ENCODE data around the gene SPDYE2B.
"Not testable (repeated sequence)": the region's sequence is repeated elsewhere in the genome, so short reads cannot be mapped to it uniquely, and the experiment has no call there.

The SPDYE2B gene

DNA sequence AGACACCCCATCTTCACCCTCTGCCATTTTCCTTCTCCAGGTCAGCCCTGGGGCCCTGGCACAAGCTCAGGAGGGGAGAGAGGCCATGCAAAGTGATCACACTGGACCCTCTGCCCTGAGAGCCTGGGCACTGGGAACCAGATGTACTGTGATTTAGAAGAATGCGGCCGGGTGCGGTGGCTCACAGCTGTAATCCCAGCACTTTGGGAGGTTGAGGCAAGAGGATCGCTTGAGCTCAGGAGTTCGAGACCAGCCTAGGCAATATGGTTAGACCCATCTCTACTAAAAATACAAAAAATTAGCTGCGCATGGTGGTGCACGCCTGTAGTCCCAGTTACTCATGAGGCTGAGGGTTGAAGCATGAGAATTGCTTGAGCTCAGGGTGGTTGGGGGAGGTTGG, 2.3 kb upstream of the SPDYE2B start:
- DNase-seq = not testable (repeated sequence)

DNA sequence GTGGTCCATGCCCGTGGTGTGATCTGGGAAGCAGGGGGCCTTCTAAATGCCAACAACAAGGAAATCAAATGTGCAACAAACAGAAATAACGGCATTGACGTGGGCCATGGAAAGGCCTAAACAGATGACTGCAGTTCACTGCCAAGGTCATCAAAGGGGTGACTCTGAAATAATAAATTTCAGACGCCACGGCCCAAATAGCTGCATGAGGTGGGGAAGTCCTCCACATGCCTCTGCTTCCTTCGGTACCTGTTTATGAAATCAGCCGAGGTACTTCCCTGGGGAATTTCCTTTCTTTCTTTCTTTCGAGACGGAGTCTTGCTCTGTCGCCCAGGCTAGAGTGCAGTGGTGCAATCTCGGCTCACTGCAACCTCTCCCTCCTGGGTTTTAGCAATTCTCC, 14.6 kb downstream of the SPDYE2B start:
- DNase-seq = not testable (repeated sequence)

DNA sequence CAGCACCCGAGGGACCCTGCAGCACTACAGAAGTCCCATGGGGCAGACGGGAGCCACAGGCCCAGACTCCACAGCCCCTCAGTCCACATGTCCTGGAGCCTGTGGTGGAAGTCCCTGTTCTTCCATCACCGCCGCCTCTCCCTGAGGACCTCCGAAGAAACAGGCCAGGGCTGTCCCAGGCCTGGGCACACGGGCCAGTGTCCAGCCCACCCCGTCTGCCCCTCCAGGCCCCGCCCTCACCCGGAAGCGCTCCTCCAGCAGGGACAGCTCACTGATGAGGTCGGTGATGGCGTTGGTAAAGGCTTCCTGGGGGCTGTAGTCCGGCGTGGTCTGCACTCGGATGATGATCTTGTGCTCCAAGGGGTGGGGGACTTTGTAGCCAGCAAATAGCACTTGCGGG, 16.7 kb downstream of the SPDYE2B start:
- DNase-seq = not testable (repeated sequence)

DNA sequence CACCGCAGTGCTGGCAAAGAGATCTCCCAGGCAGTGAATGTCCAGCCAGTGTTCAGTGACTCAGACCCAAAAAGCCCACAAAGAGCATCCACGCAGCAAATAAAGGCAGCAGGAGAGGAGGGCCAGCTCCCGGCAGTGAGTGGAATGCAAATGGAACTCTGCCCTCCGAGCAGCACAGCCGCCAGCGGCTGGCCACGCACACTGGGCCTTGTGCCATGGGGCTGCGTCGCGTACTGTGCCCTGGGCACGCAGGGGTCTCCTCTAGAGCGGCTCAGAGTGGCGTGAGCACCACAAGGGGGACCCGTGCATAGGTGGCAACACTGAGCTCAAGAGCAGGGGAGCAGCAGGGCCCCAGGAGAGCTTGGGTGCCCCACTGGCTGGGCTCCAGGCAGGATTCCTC, 17.4 kb downstream of the SPDYE2B start:
- DNase-seq = not testable (repeated sequence)

DNA sequence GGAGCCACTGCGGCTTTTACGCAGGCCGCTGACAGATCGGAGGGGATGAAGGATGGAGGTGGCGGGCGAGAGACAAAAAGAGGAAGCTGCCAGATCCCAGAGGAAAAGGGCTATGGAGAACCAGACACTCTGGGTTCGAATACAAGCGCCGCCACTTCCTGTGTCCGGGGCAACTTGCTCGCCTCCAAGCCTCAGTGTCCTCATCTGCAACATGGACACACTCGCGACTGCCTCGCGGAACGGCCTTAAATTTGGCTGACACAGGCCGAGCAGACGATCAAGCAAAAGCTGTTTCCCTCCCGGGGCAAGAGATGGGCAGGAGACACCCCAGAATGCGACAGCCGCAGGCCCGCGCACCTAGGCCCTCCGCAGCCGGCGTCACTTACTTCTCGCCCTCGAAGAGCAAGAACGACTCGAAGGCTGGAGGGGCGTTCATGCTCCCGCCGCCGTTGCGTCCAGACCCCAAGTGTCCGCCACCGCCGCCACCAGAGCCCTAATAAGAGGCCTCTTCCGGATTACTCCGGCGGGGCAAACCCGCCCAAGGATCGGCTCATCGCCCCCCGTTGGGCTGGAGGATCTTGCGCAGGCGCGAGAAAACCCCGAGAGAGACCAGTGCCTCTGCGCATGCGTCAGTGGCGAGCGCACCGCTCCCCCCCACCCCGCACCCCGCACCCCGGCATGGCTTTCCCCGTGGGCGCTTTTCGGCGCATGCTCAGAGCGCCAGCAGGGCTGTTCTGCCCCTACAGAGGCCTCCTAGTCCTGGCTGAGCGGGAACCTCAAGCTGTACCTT, 21.2 kb downstream of the SPDYE2B start, which contains the start of gene POLR2J2:
Gene POLR2J2, minus strand, starts transcription at position 498 of the 790 bp plus-strand sequence. Its CDS starts 62 bp downstream, at position 436.
- not testable (repeated sequence) for DNase-seq

DNA sequence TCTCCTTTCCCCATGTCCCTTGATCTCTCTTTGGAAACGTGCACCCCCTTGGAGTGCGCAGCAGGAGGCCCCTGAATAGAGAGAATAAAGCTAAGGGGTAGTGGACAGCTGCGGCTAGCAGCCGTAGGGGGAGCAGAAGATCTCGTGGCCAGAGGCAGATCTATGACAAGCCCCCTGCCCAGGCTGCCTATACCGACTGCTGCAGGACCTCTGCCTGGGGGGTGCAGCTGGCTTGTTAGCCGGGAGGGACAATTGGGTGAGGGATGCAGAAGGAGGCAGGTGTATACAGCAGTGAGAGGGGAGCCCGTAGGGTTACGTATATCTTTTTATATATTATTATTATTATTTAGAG, 21.8 kb downstream of the SPDYE2B start:
- not testable (repeated sequence) for DNase-seq

DNA sequence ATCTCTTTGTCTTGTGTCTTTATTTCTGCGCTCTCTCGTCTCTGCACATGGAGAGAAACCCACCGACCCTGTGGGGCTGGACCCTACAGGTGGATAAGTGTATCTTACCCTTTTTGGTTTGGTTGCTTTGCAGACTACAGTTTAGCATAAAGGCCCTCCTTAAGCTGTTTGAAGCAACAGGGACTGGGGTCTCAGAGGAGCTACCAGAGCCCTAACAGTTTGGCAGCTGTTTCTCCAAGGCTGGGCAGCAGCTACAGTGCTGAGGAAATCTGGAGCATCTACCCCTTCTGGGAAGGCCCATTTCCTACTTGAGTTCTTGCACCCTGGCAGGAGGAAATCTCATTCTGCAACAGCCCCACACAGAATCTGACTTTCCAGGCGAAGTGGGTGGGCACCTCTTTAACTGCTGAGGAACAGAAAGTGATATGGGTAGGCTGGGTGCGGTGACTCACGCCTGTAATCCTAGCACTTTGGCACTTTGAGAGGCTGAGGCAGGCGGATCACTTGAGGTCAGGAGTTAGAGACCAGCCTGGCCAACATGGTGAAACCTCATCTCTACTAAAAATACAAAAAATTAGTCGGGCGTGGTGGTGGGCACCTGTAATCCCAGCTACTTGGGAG, 23.4 kb downstream of the SPDYE2B start:
- DNase-seq = not testable (repeated sequence)

DNA sequence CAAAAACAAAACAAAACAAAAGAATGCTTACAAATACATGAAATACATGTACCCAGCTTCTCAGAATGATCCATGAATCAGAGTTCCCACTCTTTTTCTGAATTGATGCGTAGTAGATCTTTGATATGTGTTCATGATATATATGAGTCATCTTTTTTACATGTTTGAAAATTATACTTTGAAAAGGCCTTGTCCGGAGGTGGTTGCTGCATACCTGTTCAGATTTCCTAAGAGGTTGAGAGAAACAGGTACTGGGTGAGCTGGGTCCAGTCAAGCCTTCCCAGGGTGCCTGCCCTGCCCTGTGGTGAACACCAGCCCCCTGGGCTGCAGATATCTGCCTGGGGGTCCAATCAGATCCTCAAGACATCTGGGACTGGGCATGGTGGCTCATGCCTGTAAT, 25.4 kb downstream of the SPDYE2B start:
- not testable (repeated sequence) for DNase-seq

DNA sequence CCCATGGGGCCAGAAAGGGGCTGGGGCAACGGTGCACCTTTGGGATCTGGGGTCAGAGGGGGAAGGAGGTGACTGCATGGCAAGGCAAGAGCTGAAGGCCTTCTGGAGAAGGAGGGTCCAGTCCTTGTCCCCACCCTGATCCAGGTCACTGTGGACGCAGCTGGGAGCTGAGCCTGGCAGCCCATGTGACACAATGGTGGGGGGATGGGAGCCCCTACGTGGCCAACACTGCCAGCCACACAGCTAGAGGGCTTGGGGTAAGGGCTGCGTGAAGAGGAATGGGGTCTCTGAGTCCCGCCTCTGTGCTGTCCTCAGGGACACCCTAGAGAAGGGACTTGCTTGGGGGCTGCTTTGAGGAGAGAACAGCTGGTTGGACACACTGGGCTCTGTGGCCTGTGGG, 30.7 kb downstream of the SPDYE2B start:
- DNase-seq = not testable (repeated sequence)

DNA sequence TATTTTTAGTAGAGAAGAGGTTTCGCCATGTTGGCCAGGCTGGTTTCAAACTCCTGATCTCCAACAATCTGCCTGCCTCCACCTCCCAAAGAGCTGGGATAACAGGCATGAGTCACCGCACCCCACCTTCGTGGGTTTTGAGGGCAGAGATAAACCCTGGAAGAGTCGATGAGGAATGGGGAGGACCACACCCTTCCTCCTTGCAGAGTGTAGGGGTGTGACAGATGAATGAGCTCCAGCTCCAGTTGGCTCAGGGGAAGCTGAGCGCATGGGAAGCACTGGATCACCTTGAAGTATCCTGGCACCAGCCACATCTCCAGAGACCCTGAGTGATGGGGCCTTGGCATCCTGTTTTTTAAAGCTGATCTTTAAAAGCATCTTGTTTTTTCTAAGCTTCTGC, 32.4 kb downstream of the SPDYE2B start:
- DNase-seq = not testable (repeated sequence)

DNA sequence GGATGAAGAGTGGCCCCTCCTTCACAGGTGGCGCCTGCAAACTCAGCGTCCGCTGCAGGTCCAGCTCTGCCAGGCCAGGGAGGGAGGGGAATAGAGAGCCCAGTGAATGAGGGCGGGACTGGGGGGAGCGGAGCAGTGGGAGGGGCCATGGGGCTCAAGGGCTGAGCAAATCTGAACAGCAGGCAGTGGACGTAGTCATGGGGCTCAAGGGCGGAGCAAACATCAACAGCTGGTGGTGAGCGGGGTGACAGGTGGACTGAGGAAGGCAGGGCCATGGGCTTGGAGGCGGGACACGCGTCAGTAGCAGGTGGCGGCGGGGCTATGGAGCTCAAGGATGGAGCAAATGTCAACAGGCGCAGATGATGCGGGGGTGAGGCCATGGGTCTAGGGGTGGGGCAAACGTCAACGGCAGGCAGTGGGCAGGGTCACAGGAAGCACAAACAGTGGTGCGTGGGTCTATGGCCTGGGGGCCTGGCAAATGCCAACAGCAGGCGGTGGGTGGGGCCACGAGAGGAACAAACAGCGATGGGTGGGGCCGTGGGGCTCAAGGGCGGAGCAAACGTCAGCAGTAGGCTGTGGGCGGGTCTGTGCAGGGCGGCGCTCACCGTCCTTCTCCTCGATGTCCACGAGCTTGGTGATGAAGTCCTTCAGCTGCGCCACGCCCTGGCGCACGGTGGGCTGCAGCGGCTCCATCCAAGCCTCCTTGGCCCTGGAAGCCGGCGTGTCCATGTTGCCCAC, 38.3 kb downstream of the SPDYE2B start:
- not testable (repeated sequence) for DNase-seq

DNA sequence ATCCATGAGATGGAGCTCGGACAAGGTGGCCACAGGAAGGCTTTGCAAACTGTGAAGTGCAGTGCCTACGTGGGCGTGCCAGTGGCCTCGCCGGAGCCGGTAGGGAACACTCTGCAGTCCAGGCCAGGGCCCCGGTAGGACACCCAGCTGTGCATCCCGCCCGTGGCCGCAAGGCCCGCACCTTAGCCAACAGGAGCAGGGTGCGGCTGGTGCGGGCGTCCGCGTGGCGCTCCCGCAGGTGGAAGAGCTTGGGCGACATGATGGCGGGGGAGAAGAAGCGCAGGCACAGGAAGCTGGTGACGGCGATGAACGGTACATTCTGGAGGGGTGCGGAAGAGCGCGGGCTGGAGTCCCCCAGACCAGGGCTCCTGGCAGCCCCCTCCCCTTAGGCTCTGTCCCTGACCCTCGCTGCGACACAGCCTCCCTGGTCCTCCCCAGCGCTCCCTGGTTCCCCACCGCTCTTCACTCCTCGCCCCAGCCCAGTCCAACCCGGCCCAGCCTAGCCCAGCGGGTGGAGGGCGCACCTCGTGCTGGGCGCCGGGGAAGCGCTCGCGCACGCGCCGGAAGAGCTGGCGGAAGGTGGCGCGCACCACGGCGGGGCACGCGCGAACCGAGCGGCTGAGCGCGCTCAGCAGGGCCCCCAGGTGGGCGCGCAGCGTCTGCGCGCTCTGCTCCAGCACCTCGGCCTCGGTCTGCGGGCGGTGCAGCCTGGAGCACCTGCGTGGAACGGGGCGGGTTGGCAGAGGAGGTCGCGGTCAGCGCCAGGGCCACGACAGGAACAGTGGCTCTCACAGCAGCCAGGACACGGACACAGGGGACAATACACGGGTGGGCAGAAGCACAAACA, 39.5 kb downstream of the SPDYE2B start:
- not testable (repeated sequence) for DNase-seq

DNA sequence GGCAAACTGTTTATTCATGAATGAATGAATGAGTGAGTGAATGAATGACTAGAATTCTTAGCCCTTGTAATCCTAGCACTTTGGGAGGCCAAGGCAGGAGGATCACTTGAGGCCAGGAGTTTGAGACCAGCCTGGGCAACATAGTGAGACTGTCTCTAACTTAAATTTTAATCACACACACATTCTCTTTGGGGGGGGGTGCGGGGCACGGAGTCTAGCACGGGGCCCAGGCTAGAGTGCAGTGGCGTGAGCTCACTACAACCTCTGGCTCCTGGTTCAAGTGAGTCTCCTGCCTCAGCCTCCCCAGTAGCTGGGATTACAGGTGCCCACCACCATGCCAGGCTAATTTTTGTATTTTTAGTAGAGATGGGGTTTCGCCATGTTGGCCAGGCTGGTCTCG, 40.5 kb downstream of the SPDYE2B start:
- not testable (repeated sequence) for DNase-seq

DNA sequence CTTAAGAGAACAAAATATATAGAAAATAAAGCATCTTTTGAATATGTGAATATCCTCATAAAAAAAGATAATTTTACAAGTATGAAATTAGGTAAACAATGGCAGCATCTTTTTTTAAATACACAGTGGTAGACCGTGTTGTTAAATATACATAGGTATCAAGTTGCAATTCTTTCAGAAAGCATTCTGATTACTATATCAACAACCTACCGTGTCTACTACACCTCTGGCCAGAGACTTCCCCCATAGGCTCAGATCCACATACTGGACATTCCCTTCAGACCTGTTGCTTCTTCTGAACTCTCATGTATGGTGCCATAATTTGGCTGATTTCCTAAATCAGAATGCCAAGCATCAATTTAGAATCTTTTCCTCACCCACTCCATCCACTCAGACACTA, 43.9 kb downstream of the SPDYE2B start:
- not testable (repeated sequence) for DNase-seq

DNA sequence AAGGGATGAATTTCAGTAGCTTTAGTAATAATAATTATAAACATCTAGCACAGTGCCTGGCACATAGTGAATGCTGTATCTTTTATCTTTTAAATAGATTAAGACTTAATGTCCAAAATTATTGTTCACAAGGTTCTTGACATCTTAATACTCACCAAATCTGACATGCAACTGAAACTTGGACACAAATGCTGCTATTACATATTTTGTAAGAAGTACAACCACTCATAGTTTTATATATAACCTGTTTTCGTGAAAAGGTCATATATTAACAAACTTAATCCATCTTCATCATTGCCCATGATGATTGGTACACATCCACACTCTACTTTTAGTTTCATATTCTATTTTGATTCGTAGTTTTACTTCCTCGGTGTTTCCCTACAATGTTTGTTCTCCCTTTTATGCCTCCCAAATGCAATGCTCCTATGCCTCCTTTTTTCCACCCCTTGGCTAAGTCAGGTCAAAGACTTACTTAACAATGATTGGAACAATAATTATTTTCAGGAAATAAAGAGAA, 45.0 kb downstream of the SPDYE2B start:
- DNase-seq = not testable (repeated sequence)

DNA sequence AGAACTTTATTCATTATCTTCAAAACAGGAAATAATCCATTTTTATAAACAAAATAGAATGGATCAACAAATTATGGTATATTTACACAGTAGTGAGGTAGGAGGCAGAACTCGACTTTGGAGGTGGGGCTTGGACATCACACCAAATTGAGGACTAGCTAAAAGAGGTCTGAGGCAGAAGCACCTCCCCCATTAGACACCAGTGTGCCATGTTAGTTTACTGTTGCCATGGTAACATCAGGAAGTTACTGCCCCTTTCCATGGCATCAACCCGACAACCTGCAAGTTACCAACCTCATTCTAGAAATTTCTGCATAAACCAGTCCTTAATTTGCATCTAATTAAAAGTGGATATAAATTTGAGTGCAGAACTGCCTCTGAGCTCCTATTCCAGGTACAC, 45.9 kb downstream of the SPDYE2B start:
- not testable (repeated sequence) for DNase-seq

DNA sequence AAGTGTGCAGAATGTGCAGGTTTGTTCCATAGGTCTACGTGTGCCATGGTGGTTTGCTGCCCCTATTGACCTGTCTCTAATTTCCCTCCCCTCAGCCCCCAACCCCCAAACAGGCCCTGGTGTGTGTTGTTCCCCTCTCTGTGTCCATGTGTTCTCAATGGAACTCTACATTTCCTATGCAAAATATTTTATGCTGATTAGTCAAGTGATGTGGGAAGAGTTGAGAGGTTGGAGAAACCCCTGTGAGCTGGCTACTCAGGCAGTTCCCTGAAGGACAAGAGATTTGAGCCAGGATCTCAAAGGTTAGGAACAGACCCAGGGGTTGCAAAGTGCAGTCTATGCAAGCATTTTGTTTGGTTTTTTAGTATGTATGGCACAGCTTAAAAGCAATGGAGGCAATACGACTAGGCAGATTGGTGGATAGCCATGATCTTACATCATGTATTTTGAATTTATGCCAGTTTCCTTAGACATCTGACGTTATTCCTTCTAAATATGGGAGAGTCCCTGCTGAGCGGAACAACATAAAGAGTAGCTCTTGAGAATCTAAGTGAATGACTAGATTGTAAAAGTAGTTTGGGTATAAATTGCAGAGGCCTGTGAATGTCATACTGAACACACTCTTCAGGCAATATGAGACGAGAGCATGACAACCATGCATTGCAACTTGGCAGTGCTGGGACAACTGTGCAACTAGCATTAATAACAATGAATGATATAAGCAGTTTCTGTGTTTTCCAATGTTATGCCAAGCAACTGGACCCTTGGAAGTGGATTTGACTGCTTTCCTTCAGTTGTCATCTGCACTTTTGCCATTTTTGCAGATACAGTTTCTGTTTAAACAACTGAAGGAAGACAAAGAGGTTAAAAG, 47.8 kb downstream of the SPDYE2B start:
- DNase-seq = not testable (repeated sequence)

DNA sequence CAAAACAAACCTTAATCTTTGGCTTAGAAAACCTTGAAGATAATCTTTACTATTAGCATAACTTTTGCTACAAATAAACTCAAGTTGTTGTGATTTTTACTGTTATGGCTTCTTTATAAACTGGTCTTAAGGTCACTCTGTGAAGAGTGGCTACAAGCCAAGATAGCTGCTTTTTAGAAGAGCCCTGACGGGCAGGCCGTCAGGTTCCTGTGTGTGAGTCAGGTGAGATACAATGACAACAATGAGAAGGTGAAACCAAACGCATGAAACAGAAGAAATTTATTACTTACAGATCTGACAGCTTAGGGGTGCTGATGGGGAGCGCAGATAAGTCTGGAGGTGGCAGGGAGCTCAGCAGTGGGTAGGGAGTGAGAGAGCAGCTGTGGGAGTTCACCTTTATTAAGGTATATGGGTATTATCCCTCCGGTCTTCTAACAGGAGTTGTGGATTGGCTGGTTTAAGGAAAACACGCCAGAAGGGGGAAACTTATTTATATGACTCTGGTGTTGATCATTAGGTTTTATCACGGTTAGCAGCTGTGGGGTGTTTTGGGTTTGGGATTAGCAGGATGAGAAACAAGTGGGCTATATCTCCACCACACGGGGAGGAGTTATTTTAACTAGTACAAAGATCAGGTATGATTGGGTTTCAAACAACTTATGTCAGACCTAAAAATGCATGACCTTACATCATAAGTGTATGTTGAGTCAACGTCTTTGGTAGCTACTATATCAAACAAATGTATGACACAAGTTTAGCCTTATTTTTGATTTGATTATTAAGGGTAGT, 49.0 kb downstream of the SPDYE2B start:
- not testable (repeated sequence) for DNase-seq

Data from NCI-H2107 (cell line).